Stimulated activated CD4-positive, alpha-beta T cell treated with anti-CD3 and anti-CD28 coated beads, TNF-alpha, amount 100 ng/mL, for 4 hours (primary cell): ENCODE data around the gene MYDGF.

Source experiments
- DNase-seq, 3 experiments: peaks; one replicate each; pipeline ENCODE4 v3.0.0-alpha.2; 2020; ENCODE audit warnings: low read depth in 3 of 3

MYDGF gene

GRCh38 chr19:4675346-4675745, 5.2 kb upstream of the MYDGF start:
- DNase-seq, result no peak

- DNase-seq, result no peak
These were observed 3.6 kb upstream of the MYDGF start for GRCh38 chr19:4673726-4674125.

GRCh38 chr19:4673216-4673615, 3.1 kb upstream of the MYDGF start:
- DNase-seq, result no peak

GRCh38 chr19:4671185-4671851, 1.2 kb upstream of the MYDGF start:
- no peak for DNase-seq

GRCh38 chr19:4664642-4665041, 5.5 kb downstream of the MYDGF start:
- DNase-seq, result no peak

- no peak for DNase-seq
These were observed 7.3 kb downstream of the MYDGF start for GRCh38 chr19:4662812-4663211.

GRCh38 chr19:4662020-4662695, 8.0 kb downstream of the MYDGF start:
- DNase-seq, result no peak

- no peak for DNase-seq
These were observed 9.1 kb downstream of the MYDGF start for GRCh38 chr19:4660993-4661392.

- DNase-seq, result no peak
These were observed 9.9 kb downstream of the MYDGF start for GRCh38 chr19:4660181-4660791.

- DNase-seq, result no peak
These were observed 12.3 kb downstream of the MYDGF start for GRCh38 chr19:4657835-4658234.

GRCh38 chr19:4657262-4657661, 12.9 kb downstream of the MYDGF start:
- DNase-seq, result no peak

GRCh38 chr19:4656102-4656501, 14.0 kb downstream of the MYDGF start:
- no peak for DNase-seq

- DNase-seq, result no peak
These were observed 15.4 kb downstream of the MYDGF start for GRCh38 chr19:4654437-4655361.

- DNase-seq, result no peak
These were observed 16.2 kb downstream of the MYDGF start for GRCh38 chr19:4653793-4654436.

GRCh38 chr19:4652075-4652474, 18.1 kb downstream of the MYDGF start:
- DNase-seq, result no peak

- DNase-seq, result no peak
These were observed 20.0 kb downstream of the MYDGF start for GRCh38 chr19:4650159-4650558.

- no peak for DNase-seq
These were observed 20.6 kb downstream of the MYDGF start for GRCh38 chr19:4649392-4650047.

GRCh38 chr19:4647676-4648644, 22.2 kb downstream of the MYDGF start:
- no peak for DNase-seq

- DNase-seq, result no peak
These were observed 24.4 kb downstream of the MYDGF start for GRCh38 chr19:4645718-4646117.

- no peak for DNase-seq
These were observed 27.5 kb downstream of the MYDGF start for GRCh38 chr19:4642625-4643024.
